PC-3 (cell line): ENCODE data around the gene HERC6. TPM values are rescaled to one million over a fixed set of nuclear protein-coding genes. Genes with fewer than 3 reads are reported as not detected.

Experiments used
- ATAC-seq: fragments of 200-7000 bp; cut with Tn5 transposase; 2 replicates; pipeline ENCODE4 v1.9.1; 2020; ENCODE audit warnings: mild to moderate bottlenecking, moderate library complexity
- BruUV-seq: library from RNA; stranded (reverse); fragments of 400-500 nt; replicated peaks from 2 replicates; lab custom pipeline; 2021; lab: Mats Ljungman, UMichigan
- CTCF ChIA-PET: fragments of 300-600 bp; sonication (Branson Sonifier 250); formaldehyde crosslinking; loops from one replicate; lab custom pipeline; 2022; ENCODE audit warnings: antibody characterized with exemption; lab: Charles Lee
- POLR2A ChIA-PET: fragments of 300-600 bp; sonication (Branson Sonifier 250); formaldehyde crosslinking; loops from one replicate; lab custom pipeline; 2022; ENCODE audit warnings: antibody characterized with exemption; ENCODE audit not compliant: unreplicated experiment; lab: Charles Lee
- DNase-seq: peaks from one replicate; pipeline ENCODE4 v3.0.0-alpha.2; 2015
- H2AFZ ChIP-seq: fragments of 300-600 bp; sonication (generic); 2 replicates; pipeline ENCODE4 v1.6.0; 2016; ENCODE audit warnings: antibody characterized with exemption, low read length
- H3F3A ChIP-seq: fragments of 300-600 bp; sonication (generic); one replicate; pipeline ENCODE4 v1.6.0; 2017; ENCODE audit warnings: antibody characterized with exemption, low read length, control low read depth, mild to moderate bottlenecking; ENCODE audit not compliant: unreplicated experiment
- H3K27ac ChIP-seq: fragments of 300-600 bp; sonication (generic); 2 replicates; pipeline ENCODE4 v1.5.1; 2016; ENCODE audit warnings: mild to moderate bottlenecking, low read length
- H3K27me3 ChIP-seq: fragments of 300-600 bp; sonication (generic); 2 replicates; pipeline ENCODE4 v1.6.1; 2016; ENCODE audit warnings: low read length, mixed read lengths
- H3K36me3 ChIP-seq: fragments of 300-600 bp; sonication (generic); 2 replicates; pipeline ENCODE4 v1.6.1; 2016; ENCODE audit warnings: low read depth, mixed run types, low read length, mixed read lengths
- H3K4me1 ChIP-seq: fragments of 300-600 bp; sonication (generic); 2 replicates; pipeline ENCODE4 v1.5.1; 2016; ENCODE audit warnings: low read length; ENCODE audit not compliant: insufficient read depth
- H3K4me2 ChIP-seq: fragments of 300-600 bp; sonication (generic); 2 replicates; pipeline ENCODE4 v1.6.0; 2016; ENCODE audit warnings: low read length
- H3K4me3 ChIP-seq: fragments of 300-600 bp; sonication (generic); 2 replicates; pipeline ENCODE4 v1.5.1; 2016; ENCODE audit warnings: mild to moderate bottlenecking, low read length, mixed read lengths
- H3K79me2 ChIP-seq: fragments of 300-600 bp; sonication (generic); 2 replicates; pipeline ENCODE4 v1.6.1; 2017; ENCODE audit warnings: low read length, mixed read lengths
- H3K9ac ChIP-seq: fragments of 300-600 bp; sonication (generic); 2 replicates; pipeline ENCODE4 v1.6.0; 2016; ENCODE audit warnings: mild to moderate bottlenecking, low read length
- H3K9me2 ChIP-seq: fragments of 300-600 bp; sonication (generic); replicated peaks from 2 replicates; pipeline ENCODE4 v1.6.1; 2016; ENCODE audit warnings: mixed run types, low read length, mixed read lengths
- H3K9me3 ChIP-seq: fragments of 300-600 bp; sonication (generic); 2 replicates; pipeline ENCODE4 v1.6.1; 2016; ENCODE audit warnings: low read length, mixed read lengths
- H4K20me1 ChIP-seq: fragments of 300-600 bp; sonication (generic); 2 replicates; pipeline ENCODE4 v1.6.1; 2016; ENCODE audit warnings: low read length, mixed read lengths
- CTCF ChIP-seq: fragments of 300-600 bp; sonication (generic); conservative IDR thresholded peaks from 2 replicates; pipeline ENCODE4 v1.5.1; 2017; ENCODE audit warnings: antibody characterized with exemption, low read depth, mild to moderate bottlenecking, low read length
- EZH2 ChIP-seq: fragments of 300-600 bp; sonication (generic); IDR thresholded peaks from one replicate; pipeline ENCODE4 v1.6.1; 2017; ENCODE audit warnings: antibody characterized with exemption, mild to moderate bottlenecking, low read length; ENCODE audit not compliant: unreplicated experiment
- EZH2phosphoT487 ChIP-seq: fragments of 300-600 bp; sonication (generic); IDR thresholded peaks from 2 replicates; pipeline ENCODE4 v1.6.1; 2018; ENCODE audit warnings: mild to moderate bottlenecking, antibody characterized with exemption, low read length, borderline replicate concordance
- intact Hi-C: fragments of 100-400 bp; cut with micrococcal nuclease; formaldehyde crosslinking; loops from 2 replicates; pipeline ENCODE4 v1.9.0; 2023
- total RNA-seq: library from RNA; depleted of rRNA; stranded (reverse); fragments of >200 nt; gene quantifications from 2 replicates; pipeline ENCODE4 v1.2.3, GENCODE V29; 2014

The HERC6 gene
- total RNA-seq, 1 experiment from 2014 or later = 4.8 TPM

- Histone ChIP-seq H3K79me2 (no peaks in the 10 kb centered on the region), H3K9me2 (no peaks in the 10 kb centered on the region), H3K36me3 (no peaks in the 10 kb centered on the region), H2AFZ (no peak overlapping the region), H3K4me1 (peaks cover 10% of the 10 kb centered on the region; the same call in 1 of the 2 replicates), H3K9ac (no peak overlapping the region), H3K9me3 (no peaks in the 10 kb centered on the region), H3K4me3 (no peak overlapping the region), H4K20me1 (no peaks in the 10 kb centered on the region), H3K4me2 (no peak overlapping the region), H3F3A (no peaks in the 10 kb centered on the region), H3K27ac (no peak overlapping the region), H3K27me3 (no peaks in the 10 kb centered on the region)
- ChIA-PET CTCF (no interaction called here), POLR2A (no interaction called here)
- TF ChIP-seq CTCF (no peak), EZH2phosphoT487 (no peak), EZH2 (no peak)
- BruUV-seq = no TSS peak
- intact Hi-C loops = no loop called here
- ATAC-seq (no peak), DNase-seq (no peak)
Measured at GRCh38 chr4:88449290-88449689, 70.6 kb downstream of the HERC6 start.

GRCh38 chr4:88451205-88451604 is 72.6 kb downstream of the HERC6 start:
- no peaks in the 10 kb centered on the region for H3F3A ChIP-seq
- H3K4me1 ChIP-seq = no peaks in the 10 kb centered on the region
- no peaks in the 10 kb centered on the region for H3K27me3 ChIP-seq
- intact Hi-C loops = no loop called here
- H3K27ac ChIP-seq = no peak overlapping the region
- no peak overlapping the region for H3K9ac ChIP-seq
- no peaks in the 10 kb centered on the region for H4K20me1 ChIP-seq
- no TSS peak for BruUV-seq
- ATAC-seq = no peak
- no peak for DNase-seq
- no peak overlapping the region for H2AFZ ChIP-seq
- TF ChIP-seq EZH2 (no peak), EZH2phosphoT487 (no peak), CTCF (no peak)
- ChIA-PET CTCF (no interaction called here), POLR2A (no interaction called here)
- no peak overlapping the region for H3K4me2 ChIP-seq
- H3K9me2 ChIP-seq = no peaks in the 10 kb centered on the region
- H3K36me3 ChIP-seq = no peaks in the 10 kb centered on the region
- H3K79me2 ChIP-seq = no peaks in the 10 kb centered on the region
- H3K4me3 ChIP-seq = no peak overlapping the region
- H3K9me3 ChIP-seq = no peaks in the 10 kb centered on the region

- Histone ChIP-seq H3K27me3 (no peaks in the 10 kb centered on the region), H3K9me3 (no peaks in the 10 kb centered on the region), H3K36me3 (no peaks in the 10 kb centered on the region), H4K20me1 (no peaks in the 10 kb centered on the region), H3K27ac (no peak overlapping the region), H3K9ac (no peak overlapping the region), H3K79me2 (no peaks in the 10 kb centered on the region), H3K4me3 (no peak overlapping the region), H3K4me1 (no peaks in the 10 kb centered on the region), H3F3A (no peaks in the 10 kb centered on the region), H3K4me2 (no peak overlapping the region), H2AFZ (no peak overlapping the region), H3K9me2 (no peaks in the 10 kb centered on the region)
- ATAC-seq (no peak), DNase-seq (no peak)
- TF ChIP-seq CTCF (no peak), EZH2 (no peak), EZH2phosphoT487 (no peak)
- intact Hi-C loops = no loop called here
- no TSS peak for BruUV-seq
- POLR2A ChIA-PET = no interaction called here
- CTCF ChIA-PET = no interaction called here
Measured at GRCh38 chr4:88452912-88453311, 74.3 kb downstream of the HERC6 start.
